GM06990 (cell line): ENCODE data around the gene SLC19A3.
"Not testable (repeated sequence)": the region's sequence is repeated elsewhere in the genome, so short reads cannot be mapped to it uniquely, and the experiment has no call there.

Source experiments
- DNase-seq: peaks from one replicate; pipeline ENCODE4 v3.0.0-alpha.2; 2011; ENCODE audit not compliant: insufficient read length; ENCODE audit errors: extremely low read depth
- H3K27me3 ChIP-seq: replicated peaks from 2 replicates; pipeline ENCODE4 v1.6.0; 2011; ENCODE audit warnings: low read length; ENCODE audit not compliant: control insufficient read depth, insufficient read depth
- H3K36me3 ChIP-seq: 2 replicates; pipeline ENCODE4 v1.5.1; 2011; ENCODE audit warnings: low read length; ENCODE audit not compliant: control insufficient read depth, insufficient read depth
- H3K4me3 ChIP-seq: replicated peaks from 2 replicates; pipeline ENCODE4 v1.5.1; 2011; ENCODE audit warnings: low read depth, mild to moderate bottlenecking, control low read depth, low read length
- TF ChIP-seq, protein P1 (sequence below): IDR thresholded peaks from 2 replicates; pipeline ENCODE4 v1.5.1; 2011; ENCODE audit warnings: low read length, control low read depth, mild to moderate bottlenecking, inconsistent platforms; ENCODE audit not compliant: insufficient read depth, poor library complexity, severe bottlenecking

The SLC19A3 gene

DNA sequence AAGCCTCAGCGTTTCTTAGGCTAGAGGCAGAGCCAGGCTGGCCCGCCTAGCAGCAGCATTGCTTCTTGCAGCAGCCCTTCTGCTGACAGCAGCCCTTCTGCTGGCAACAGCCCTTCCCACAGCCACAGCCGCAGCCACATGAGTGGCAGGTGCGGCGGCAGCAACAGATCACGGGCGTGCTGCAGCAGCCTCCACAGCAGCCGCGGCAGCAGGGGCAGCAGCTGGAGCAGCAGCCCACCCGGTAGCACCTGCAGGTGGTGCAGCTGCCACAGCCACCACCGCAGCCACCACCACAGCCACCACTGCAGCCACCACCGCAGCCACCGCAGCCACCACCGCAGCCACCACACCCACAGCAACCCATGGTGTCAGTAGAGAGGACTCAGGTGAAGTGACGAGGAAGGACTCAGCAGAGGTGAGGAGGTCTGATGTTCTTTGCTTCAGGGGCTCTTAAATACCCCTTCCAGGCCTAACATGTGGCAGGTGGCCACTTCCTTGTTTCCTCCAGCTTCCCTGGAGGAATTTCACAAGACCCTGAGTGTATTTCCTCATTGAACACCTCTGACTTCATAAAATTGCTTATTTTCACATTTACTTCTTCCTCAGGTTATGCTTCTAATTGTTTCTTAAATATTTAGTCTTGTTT, 6.7 kb upstream of the SLC19A3 start, which contains the start of gene SCYGR6:
TSS of gene SCYGR6 (minus strand) at position 364 of the 646 bp plus-strand sequence. CDS start at position 364, 0 bp downstream.
- no peaks in the 10 kb centered on the region for H3K27me3 ChIP-seq

DNA sequence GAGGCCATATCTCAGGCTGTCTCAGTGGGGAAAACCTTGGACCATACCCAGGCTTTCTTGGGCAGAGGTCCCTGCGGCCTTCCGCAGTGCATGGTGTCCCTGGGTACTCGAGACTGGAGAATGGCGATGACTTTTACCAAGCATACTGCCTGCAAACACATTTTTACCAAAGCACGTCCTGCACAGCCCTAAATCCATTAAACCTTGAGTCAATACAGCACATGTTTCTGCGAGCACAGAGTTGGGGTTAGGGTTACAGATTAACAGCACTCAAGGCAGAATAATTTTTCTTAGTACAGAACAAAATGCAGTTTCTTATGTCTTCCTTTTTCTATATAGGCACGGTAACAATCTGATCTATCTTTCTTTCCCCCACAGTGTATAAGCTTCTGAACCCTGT, 5.0 kb upstream of the SLC19A3 start:
- not testable (repeated sequence) for H3K4me3 ChIP-seq, DNase-seq, H3K36me3 ChIP-seq, H3K27me3 ChIP-seq

More for the DNA sequence above, 6.7 kb upstream of the SLC19A3 start, which contains the start of gene SCYGR6:
- no peak for DNase-seq
- H3K4me3 ChIP-seq, result no peak within 1 kb of the TSS
- no peaks in the 10 kb centered on the region for H3K36me3 ChIP-seq
- TF ChIP-seq, protein P1, sequence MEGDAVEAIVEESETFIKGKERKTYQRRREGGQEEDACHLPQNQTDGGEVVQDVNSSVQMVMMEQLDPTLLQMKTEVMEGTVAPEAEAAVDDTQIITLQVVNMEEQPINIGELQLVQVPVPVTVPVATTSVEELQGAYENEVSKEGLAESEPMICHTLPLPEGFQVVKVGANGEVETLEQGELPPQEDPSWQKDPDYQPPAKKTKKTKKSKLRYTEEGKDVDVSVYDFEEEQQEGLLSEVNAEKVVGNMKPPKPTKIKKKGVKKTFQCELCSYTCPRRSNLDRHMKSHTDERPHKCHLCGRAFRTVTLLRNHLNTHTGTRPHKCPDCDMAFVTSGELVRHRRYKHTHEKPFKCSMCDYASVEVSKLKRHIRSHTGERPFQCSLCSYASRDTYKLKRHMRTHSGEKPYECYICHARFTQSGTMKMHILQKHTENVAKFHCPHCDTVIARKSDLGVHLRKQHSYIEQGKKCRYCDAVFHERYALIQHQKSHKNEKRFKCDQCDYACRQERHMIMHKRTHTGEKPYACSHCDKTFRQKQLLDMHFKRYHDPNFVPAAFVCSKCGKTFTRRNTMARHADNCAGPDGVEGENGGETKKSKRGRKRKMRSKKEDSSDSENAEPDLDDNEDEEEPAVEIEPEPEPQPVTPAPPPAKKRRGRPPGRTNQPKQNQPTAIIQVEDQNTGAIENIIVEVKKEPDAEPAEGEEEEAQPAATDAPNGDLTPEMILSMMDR, result no peak

DNA sequence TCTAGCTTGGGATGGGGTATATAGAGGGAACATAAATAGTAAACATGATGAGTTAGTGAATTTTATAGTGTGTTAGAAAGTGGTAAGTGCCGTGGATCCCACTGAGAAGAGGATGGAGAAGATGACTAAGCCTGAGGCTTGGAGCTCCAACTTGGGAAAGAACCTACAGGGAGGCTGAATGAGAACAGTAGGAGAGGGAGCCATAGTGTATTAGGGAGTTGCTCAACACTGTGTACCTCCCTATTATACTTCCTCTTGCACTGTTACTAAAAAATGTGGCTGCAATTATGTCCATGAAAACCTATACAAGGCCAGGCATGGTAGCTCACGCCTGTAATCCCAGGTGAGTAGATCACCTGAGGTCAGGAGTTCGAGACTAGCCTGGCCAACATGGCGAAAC, 2.9 kb upstream of the SLC19A3 start:
- DNase-seq, result no peak
- no peak overlapping the region for H3K4me3 ChIP-seq

DNA sequence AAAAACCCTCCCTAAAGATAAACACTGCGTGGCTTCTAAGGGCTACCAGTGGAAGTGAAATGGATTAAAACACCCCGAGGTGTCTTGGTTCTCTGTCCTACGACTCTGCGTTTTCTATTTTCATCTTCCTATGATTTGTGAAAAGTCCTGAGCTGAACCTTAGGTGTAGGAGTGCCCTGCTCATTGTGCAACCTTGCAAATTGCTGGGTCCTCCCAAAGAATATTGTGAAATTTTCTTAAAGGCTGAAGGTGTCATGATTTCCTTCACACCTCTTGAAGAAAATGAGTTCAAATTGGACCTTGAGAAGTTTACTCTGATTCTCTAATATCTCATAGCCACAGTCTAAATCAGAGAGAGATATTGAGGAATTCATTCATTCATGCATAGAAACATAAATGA, 1.8 kb upstream of the SLC19A3 start:
- DNase-seq, result no peak
- Histone ChIP-seq H3K4me3 (no peak overlapping the region), H3K27me3 (no peaks in the 10 kb centered on the region), H3K36me3 (no peaks in the 10 kb centered on the region)
- TF ChIP-seq, protein P1, result no peak

More for the DNA sequence above, 2.9 kb upstream of the SLC19A3 start:
- TF ChIP-seq, protein P1, result no peak
- Histone ChIP-seq H3K27me3 (no peaks in the 10 kb centered on the region), H3K36me3 (no peaks in the 10 kb centered on the region)

DNA sequence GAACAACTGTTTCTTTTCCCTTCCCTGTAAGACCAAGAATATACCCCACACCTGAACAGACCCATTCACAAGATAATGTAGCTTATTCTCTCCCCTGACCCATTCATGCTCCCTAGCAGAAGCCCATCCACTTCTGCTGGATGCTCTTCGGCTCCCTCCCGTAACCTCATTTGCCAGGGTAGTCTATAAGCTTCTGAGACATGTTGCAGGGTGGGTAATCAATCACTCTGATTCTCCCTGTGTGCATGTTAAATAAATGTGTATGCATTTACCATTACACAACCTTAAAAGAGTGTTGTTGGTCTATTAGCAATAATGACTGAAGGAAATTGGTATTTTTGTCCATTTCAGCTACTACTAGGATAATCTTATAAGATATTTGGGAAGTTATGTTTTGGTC, 1.3 kb downstream of the SLC19A3 start:
- Histone ChIP-seq H3K36me3 (no peaks in the 10 kb centered on the region), H3K27me3 (no peaks in the 10 kb centered on the region), H3K4me3 (no peak overlapping the region)
- no peak for DNase-seq
- TF ChIP-seq, protein P1, result no peak

DNA sequence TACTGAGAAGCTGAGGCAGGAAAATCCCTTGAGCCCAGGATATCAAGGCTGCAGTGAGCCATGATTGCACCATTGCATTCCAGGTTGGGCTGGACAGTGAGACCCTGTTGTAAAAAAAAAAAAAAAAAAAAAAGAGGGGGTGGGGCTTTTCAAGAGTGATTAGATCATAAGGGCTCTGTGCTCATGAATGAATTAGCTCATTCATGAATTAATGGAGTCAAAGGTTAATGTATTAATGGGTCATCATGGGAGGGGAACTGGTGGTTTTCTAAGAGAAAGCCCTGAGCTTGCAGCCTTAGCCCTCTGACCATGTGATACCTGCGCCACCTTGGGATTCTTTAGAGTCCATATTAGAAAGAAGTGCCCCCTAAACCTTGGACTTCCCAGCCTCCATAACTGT, 4.5 kb downstream of the SLC19A3 start:
- Histone ChIP-seq H3K36me3 (no peaks in the 10 kb centered on the region), H3K27me3 (no peaks in the 10 kb centered on the region), H3K4me3 (no peak overlapping the region)
- no peak for DNase-seq
- TF ChIP-seq, protein P1, result no peak
